HG02798 (cell line): ENCODE measurements around the gene INTS2.
"Not testable (repeated sequence)": the region's sequence is repeated elsewhere in the genome, so short reads cannot be mapped to it uniquely, and the experiment has no call there.

Source experiments
- ATAC-seq: cut with Tn5 transposase; IDR thresholded peaks from one replicate; pipeline ENCODE4 v1.9.1; 2021; ENCODE audit warnings: mild to moderate bottlenecking; ENCODE audit not compliant: unreplicated experiment, poor library complexity

Gene INTS2, protein sequence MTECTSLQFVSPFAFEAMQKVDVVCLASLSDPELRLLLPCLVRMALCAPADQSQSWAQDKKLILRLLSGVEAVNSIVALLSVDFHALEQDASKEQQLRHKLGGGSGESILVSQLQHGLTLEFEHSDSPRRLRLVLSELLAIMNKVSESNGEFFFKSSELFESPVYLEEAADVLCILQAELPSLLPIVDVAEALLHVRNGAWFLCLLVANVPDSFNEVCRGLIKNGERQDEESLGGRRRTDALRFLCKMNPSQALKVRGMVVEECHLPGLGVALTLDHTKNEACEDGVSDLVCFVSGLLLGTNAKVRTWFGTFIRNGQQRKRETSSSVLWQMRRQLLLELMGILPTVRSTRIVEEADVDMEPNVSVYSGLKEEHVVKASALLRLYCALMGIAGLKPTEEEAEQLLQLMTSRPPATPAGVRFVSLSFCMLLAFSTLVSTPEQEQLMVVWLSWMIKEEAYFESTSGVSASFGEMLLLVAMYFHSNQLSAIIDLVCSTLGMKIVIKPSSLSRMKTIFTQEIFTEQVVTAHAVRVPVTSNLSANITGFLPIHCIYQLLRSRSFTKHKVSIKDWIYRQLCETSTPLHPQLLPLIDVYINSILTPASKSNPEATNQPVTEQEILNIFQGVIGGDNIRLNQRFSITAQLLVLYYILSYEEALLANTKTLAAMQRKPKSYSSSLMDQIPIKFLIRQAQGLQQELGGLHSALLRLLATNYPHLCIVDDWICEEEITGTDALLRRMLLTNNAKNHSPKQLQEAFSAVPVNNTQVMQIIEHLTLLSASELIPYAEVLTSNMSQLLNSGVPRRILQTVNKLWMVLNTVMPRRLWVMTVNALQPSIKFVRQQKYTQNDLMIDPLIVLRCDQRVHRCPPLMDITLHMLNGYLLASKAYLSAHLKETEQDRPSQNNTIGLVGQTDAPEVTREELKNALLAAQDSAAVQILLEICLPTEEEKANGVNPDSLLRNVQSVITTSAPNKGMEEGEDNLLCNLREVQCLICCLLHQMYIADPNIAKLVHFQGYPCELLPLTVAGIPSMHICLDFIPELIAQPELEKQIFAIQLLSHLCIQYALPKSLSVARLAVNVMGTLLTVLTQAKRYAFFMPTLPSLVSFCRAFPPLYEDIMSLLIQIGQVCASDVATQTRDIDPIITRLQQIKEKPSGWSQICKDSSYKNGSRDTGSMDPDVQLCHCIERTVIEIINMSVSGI

DNA sequence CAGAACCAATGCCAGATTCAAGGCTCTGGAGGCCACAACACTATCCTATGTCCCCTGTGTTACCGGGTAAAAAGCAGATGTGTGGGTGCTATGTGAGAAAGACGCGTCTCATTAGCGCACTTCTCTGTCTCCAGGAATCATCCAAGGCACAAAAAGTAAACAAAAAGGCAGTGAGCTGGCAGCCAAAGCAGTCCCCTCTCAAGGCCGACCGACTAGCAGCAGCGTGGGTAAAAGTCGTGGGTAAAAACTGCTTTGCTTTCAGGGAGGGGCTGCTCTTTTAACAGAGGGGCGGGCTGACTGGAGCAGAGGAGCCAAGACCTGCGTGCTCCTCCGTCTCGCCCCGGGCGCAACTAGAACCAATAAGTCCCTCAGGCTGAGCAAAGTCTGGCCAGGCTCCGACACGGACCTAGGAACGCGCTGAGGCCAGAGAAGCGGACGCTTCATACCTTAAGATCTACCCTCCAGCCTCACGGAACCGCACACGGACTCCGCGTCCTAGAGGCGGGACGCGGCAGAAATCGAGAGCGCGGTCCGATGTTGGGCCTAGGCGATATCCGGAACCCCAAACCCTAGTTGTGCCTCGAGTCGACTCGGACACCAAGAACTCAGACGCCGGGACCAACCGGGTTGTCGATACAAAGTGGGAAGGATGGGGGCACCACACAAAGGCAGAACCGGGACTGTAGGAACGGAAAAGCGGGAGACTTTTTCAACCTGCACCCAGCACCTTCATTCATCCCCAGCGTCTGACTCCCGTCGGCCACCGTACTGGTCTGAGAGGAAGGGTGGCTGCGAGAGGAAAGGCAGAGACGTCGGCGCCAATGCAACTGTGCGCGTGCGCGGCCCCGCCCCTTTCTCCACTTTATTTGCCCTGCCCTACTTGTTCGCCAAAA lies at the start of gene INTS2:
INTS2 (minus strand) TSS at position 775 of the 893 bp plus-strand sequence. CDS start 1,338 bp downstream, outside the sequence.
- ATAC-seq = peak; percentile 85

DNA sequence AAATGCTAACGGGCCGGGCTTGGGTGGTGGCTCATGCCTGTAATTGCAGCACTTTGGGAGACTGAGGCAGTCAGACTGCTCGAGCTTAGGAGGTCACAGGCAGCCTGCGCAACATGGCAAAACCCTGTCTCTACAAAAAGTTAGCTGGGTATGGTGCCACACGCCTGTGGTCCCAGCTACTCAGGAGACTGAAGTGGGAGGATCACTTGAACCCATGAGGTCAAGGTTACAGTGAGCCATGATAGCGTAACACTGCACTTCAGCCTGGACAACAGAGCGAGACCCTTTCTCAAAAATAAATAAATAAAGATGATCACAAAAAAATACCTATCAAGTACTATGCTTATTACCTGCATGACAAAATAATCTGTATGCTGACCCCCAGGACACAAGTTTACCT lies 46.3 kb upstream of the INTS2 start:
- no peak for ATAC-seq

DNA sequence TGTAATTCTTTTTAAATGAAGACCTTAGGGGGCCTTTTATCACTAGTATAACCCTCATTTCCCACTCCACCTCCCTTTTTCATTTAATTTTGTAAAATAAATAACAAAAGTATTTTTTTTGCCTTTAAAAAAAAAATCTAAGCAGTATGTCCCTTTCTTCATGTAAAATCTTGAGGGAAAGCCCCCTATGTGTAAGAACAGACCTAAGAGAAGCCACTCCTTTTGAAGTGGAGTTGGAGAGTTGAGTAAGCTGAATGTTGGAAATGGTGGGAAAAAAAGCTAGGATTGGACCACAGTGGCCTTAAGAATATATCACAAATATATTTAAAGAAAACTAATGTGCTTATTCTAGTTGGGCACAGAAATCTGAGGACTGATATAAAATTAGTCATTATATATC lies 44.5 kb upstream of the INTS2 start:
- no peak for ATAC-seq

DNA sequence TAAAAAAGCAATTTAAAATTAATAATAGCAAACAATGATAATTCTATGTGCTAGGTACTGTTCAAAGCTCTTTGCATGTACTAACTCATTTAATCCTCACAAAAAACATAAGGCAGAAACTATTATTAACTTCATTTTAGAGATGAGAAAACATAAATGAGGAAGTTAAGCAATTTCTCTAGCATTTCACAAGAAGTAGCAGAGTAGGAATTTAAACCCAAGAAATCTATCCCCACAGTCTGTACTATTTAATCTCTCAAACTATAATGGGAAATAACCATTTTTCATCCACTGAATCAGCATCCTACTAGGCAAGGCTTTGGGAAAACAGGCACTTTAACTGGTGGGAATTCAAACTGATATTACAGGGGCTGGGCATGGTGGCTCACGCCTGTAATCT lies 42.2 kb upstream of the INTS2 start:
- no peak for ATAC-seq

DNA sequence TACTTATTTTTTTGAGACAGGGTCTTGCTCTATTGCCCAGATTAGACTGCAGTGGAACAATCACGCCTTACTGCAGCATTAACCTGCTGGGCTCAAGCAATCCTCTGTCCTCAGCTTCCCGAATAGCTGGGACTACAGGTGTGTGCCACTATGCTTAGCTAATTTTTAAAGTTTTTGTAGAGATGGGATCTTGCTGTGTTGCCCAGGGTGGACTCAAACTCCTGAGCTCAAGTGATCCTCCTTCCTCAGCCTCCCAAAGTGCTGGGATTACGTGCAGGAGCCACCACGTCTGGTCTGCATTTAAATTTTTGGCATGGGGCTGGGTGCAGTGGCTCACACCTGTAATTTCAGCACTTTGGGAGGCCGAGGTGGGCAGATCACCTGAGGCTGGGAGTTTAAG lies 41.0 kb upstream of the INTS2 start:
- ATAC-seq = no peak

DNA sequence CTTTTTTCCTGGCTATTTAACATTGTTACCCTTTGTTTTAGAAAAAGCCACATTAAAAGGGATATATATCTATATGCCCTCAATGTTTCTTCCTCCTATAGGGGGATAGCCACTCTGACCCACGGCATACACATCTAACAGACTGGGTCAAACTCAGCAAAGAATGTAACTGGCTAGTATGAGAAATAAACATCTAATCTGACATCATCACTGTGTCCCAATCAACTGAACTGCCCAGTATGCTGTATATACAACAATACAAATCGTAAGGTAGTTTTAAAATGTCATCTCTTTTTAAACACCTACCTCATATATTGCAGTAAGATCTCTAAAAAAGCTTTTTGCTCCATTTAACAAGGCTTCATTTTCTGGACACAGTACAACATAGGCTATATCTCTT lies 39.9 kb upstream of the INTS2 start:
- no peak for ATAC-seq

DNA sequence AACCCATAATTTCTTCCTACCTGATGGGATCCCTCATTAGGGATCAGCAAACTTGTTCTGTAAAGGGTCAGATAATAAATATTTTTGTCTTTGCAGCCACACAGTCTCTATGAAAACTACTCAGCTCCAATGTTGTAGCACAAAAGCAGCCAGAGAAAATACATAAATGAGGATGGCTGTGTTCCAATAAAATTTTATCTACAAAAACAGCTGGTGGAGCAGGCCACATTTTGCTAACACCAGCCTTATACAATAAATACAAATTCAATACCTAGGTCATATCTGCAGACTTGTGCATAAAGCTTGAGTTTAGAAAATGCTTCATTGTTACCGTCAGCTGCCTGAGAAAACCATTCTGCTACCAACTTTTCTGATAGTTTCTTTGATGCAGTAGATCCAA lies 38.4 kb upstream of the INTS2 start:
- ATAC-seq = no peak

DNA sequence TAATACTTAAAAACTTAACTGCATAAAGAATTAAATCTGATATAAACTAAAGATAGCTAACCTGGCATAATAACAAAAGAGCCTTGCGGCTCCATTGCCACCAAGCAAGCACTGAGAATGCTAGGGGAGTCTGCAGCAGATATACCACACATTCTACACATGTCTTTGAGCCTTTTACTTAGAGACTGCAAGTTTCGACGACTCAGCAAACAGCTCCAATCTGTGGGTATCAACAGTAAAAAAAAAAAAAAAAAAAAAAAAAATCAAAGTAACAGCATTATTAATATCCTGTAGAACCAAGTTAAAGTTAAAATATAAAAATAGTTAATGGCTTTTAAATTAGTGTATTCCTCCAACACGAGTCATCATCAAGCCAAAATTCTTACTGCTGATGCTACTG lies 27.8 kb upstream of the INTS2 start:
- ATAC-seq = no peak

DNA sequence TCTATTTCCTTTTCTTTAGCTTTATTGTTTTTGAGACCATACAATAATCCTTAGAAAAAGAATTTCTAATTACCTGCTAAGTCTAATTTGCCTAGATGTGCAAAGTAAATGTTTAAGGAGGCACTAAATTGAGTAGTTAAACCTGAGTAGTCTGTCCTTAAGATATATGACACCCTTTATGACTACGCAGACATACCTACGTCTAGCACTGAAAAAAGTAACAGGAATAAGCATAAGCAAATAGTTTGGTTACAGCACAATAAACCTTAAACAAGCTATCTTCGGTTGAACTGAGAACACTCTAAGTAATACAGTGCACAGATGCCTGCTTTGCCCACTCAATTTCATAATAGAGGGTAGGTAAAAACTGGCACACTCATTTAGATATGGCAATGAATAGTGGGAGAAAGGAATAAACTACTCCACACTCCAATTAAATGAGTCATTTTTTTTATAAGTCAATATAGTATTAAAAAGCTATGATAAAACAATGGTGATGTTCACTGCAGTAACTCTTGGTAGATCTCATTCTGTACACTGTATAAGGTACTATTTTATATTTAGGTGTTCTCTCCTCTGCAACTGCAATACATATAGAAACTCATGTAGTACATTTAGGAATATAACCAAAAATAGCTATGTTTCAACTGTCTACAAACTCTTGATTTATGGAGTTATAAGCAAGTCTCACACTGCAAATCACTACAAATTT lies 19.7 kb upstream of the INTS2 start:
- ATAC-seq = no peak

DNA sequence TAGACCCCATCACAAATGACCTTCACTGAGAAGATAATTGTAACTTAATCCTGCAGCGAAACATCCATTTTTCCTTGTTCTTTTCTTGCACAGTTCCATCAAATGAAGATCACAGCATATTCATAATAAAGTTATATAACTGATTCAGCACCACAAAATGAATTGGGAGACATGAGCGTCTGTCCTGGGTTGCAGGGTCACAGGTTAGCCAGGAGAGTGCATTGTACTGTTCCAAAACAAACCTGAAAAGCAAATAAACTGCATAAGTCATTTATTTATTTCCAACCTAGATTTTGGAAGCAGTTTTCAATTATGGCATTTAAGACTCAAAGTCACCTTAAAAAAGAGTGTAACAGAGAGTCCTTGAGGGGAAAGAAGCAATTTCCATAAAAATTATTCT lies 18.6 kb upstream of the INTS2 start:
- no peak for ATAC-seq

DNA sequence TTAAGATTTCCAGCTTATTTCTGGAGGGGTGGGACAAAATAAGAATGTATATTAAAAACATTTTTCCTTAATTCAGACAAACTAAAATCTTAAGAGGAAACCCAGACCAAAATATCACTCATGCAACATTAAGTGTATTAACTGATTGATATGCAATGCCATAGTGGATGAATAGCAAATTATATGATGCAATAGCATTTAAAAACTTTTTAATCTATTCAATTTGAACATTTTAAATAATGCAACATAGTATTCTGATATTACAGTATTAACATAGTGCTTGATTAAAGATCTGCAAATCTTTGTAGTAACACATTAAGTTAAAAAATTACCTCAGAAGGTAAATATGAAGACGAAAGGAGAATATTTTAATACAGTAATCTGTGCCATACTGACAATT lies 15.3 kb upstream of the INTS2 start:
- ATAC-seq = no peak

DNA sequence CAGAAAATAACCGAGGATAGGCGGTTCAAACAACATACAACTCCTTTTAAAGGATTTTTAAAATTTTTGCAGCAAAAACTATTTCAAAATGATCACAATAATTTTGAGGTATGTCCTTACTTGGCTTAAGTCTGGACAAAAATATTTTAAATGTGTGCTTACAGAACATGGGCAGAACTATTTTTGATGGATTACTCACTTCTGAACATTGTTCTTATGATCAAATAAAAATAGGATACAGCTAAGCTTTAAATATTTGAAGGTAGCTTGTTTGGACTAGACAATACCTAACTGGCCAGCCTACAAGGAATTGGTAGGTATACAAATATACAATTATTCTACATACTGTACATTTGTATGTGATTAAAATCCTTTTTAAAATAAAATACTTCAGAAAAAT lies 14.3 kb upstream of the INTS2 start:
- no peak for ATAC-seq

DNA sequence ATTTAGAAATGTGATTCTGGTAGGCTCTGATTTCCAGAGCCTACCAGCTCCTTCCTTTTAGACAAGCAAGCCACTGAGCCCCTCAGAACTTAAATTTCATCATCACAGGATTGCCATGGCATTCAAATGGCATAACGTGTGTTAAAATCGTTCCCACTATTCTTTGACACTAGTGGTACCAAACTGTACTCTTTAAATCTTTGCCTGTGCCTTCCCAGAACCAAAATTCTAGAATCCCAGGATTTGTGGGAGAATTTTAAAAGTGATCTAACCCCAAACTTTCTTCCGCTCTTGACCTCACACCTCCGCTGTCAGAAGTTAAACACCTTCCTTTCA lies 287 bp upstream of the INTS2 start:
- ATAC-seq = peak; percentile 5

DNA sequence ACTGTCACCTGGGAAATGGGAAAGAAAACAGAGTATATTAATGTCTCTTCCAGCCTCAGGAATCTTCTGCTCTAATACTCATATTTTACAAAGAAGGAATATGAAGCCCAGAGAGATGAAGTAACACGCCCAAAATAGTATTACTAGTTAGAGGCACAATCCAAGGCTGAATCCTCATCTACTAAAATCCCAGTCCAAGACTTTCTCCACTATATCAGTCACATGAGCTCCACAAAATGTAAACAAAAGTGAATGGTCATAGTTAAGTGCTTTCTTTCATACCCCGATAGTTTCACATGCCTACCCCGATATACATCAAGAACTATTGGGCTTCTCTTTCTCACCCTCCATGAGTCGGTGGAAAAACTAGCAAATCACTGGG lies 965 bp downstream of the INTS2 start:
- no peak for ATAC-seq

DNA sequence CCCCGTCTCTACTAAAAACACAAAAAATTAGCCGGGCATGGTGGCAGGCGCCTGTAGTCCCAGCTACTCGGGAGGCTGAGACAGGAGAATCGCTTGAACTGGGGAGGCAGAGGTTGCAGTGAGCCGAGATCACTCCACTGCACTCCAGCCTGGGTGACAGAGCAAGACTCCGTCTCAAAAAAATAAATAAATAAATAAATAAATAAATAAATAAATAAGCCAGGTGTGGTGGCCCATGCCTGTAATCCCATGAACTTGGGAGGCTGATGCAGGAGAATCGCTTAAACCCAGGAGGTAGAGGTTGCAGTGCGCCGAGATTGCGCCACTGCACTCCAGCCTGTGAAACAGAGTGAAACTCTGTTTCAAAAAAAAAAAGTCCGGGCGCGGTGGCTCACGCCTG lies 12.6 kb downstream of the INTS2 start:
- ATAC-seq = not testable (repeated sequence)

DNA sequence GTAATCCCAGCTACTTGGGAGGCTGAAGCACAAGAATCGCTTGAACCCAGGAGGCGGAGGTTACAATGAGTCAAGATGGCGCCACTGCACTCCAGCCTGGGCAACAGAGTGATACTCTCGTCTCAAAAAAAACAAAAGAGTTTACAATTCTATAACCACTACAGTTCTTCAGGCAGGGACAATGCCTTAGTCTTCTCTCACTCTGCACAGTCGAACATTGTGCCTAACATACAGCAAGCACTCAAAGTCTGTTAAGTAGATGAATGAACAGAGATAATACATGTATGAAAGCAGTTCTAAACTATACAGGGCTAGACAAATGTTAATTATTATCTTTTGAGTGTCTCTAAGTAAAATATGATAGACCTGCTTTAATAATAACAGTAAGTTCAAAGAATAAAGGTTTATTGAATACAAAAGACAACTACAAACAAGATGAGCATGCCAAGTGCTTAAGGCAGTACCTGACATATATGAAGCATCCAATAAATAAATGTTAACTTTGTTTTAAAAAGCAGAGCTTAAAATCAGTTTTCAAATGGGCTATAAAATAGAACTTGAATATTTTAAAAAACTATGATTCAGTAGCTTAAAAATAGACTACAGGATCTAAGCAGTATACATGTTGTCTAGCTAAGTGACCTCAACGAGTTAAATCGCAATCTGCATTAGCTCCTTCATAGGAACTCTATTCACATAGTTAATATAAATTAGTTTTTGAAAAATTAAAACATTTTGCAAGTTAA lies 19.3 kb downstream of the INTS2 start:
- ATAC-seq = no peak

DNA sequence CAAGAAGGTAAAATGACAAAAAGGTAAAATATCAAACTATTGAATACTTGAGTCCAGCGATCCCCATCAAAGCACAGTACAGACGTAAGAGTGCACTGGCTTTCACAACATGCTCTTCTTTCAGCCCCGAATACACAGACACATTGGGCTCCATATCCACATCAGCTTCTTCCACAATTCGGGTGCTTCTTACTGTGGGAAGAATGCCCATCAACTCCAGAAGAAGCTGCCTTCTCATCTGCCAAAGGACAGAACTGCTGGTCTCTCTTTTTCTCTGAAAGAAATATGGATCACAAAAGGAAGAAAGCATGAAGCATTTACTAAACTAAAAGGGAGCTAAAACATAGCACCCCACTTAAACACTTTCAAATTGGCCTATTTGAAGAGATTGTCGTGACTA lies 20.4 kb downstream of the INTS2 start:
- ATAC-seq = no peak

DNA sequence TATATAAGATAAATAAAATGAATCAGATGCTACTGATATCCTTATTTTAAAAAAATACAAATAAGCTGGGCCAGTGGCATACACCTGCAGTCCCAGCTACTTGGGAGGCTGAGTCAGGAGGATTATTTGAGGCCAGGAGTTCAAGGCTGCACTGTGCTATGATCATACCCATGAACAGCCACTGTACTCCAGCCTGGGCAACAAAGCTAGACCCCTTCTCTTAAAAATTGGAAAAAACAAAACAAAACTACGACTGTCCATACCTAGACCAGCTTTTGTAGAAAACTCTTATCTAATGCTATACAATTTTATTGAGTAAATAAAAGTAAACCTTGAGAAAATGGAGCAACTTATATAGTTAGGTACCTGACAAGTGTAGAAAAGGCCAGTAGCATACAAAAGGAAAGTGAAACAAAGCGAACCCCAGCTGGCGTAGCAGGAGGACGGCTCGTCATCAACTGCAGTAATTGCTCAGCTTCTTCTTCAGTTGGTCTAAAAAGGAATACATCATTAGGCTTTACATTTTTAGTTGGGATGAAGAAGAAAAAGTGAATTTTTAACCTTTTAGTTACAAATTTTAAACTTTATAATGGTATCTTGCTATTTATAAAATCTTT lies 23.6 kb downstream of the INTS2 start:
- ATAC-seq = peak; percentile 91
